ENCODE results near the gene ATG2A.

DNA sequence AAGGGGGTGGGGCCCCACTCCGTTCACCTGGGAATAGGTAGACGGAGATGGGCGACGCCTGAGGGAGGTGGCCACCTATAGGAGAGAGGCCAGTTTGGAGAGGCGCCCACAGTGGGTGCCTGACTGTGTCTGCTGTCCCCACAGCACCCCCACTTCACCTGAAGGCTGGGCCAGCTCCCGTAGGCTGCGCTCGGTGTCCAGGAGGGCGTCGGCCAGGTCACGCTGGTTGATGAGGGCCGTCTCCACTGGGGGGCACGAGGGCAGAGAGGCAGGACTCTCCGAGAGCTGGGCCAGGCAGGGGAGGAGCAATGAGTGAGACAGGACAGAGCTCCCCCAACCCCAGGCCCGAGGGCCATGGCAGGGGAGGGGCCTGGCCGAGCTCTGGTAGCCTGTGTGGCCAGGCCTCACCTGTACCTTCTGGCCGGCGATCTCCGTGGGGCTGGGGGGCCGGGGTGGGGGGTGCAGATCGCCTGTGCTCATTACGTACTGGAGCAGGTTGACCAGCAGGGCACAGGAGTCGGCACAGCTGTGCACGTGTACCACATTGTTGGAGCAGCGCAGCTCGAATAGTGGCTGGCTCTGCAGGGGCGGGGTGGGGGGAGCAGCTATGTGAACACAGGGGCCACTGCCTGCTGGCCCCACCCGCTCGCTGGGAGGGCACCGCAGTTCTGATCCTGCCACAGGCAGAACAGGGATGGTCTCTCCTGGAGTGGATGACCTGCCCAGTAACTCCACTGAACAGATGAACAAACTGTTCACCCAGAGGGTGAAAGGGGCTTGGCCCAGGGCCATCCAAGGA lies 14.7 kb downstream of the ATG2A start:
- TF ChIP-seq, protein P1, sequence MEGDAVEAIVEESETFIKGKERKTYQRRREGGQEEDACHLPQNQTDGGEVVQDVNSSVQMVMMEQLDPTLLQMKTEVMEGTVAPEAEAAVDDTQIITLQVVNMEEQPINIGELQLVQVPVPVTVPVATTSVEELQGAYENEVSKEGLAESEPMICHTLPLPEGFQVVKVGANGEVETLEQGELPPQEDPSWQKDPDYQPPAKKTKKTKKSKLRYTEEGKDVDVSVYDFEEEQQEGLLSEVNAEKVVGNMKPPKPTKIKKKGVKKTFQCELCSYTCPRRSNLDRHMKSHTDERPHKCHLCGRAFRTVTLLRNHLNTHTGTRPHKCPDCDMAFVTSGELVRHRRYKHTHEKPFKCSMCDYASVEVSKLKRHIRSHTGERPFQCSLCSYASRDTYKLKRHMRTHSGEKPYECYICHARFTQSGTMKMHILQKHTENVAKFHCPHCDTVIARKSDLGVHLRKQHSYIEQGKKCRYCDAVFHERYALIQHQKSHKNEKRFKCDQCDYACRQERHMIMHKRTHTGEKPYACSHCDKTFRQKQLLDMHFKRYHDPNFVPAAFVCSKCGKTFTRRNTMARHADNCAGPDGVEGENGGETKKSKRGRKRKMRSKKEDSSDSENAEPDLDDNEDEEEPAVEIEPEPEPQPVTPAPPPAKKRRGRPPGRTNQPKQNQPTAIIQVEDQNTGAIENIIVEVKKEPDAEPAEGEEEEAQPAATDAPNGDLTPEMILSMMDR (IDR thresholded peaks at IDR 0.05; ENCODE audit: low read depth, low read length, poor library complexity, severe bottlenecking) = no peak
- TF ChIP-seq EZH2phosphoT487 (IDR thresholded peaks at IDR 0.05; ENCODE audit: borderline replicate concordance, low read length) = no peak

Data from DOHH2 (cell line).